ENCODE data around the gene ORMDL2. TPM values are rescaled to one million over a fixed set of nuclear protein-coding genes. Genes with fewer than 3 reads are reported as not detected.
"Not testable (repeated sequence)": the region's sequence is repeated elsewhere in the genome, so short reads cannot be mapped to it uniquely, and the experiment has no call there.

The ORMDL2 gene
- total and polyA plus RNA-seq, 7 experiments from 2014 or later, result 12.3 to 107 (median 41.6) TPM

- H3K9me3 ChIP-seq (ENCODE audit: control insufficient read depth in 2 of 3, low read length in 3 of 3), result no peaks in the 10 kb centered on the region
- no peaks in the 10 kb centered on the region for H3K36me3 ChIP-seq (ENCODE audit: control insufficient read depth in 2 of 3, insufficient read depth in 3 of 3, low read length in 3 of 3)
- DNase-seq (no peak), ATAC-seq (no peak)
- no peaks in the 10 kb centered on the region for H3K27me3 ChIP-seq (ENCODE audit: control insufficient read depth in 2 of 2, insufficient read depth in 2 of 2, low read length in 2 of 2)
- intact Hi-C loops (cut with micrococcal nuclease), result no loop called here
- Mint-ChIP-seq H3K4me1 (peaks cover 0 to 5% (median 0%) of the 10 kb centered on the region in 7 donors), H3K36me3 (no peaks in the 10 kb centered on the region), H3K27me3 (peaks cover 0 to 18% (median 0%) of the 10 kb centered on the region in 5 donors), H3K9me3 (no peaks in the 10 kb centered on the region), H3K4me3 (no peak overlapping the region), H3K27ac (no peak overlapping the region)
- no peaks in the 10 kb centered on the region for H3K4me1 ChIP-seq (ENCODE audit: control insufficient read depth in 2 of 2, insufficient read depth in 2 of 2, low read length in 2 of 2)
- H3K27ac ChIP-seq (ENCODE audit: low read depth, low read length), result no peak overlapping the region
- POLR2A ChIA-PET, result interaction anchor here (0.7 to 0.9 kb wide), 2 partner anchors 80 to 272 kb away, joined by 3 read pairs; no protein-coding TSS in a partner anchor
- CTCF ChIA-PET, result no interaction called here
- H3K4me3 ChIP-seq (ENCODE audit: low read length), result no peak overlapping the region
Observed at GRCh38 chr12:55850401-55850800, 32.6 kb downstream of the ORMDL2 start.

- ChIA-PET POLR2A (no interaction called here), CTCF (interaction anchor here (0.6 kb wide), 1 partner anchor 97 kb away, joined by 3 read pairs; no protein-coding TSS in a partner anchor)
- Histone ChIP-seq H3K27me3 (ENCODE audit: control insufficient read depth in 2 of 2, insufficient read depth in 2 of 2, low read length in 2 of 2) (no peaks in the 10 kb centered on the region), H3K36me3 (ENCODE audit: control insufficient read depth in 2 of 3, insufficient read depth in 3 of 3, low read length in 3 of 3) (no peaks in the 10 kb centered on the region), H3K9me3 (ENCODE audit: control insufficient read depth in 2 of 3, low read length in 3 of 3) (no peaks in the 10 kb centered on the region), H3K4me1 (ENCODE audit: control insufficient read depth in 2 of 2, insufficient read depth in 2 of 2, low read length in 2 of 2) (no peaks in the 10 kb centered on the region), H3K27ac (ENCODE audit: low read depth, low read length) (no peak overlapping the region), H3K4me3 (ENCODE audit: low read length) (no peak overlapping the region)
- no peaks in the 10 kb centered on the region for H3K9me3 Mint-ChIP-seq
- DNase-seq (no peak), ATAC-seq (no peak)
- H3K4me1 Mint-ChIP-seq, result peaks cover 0 to 5% (median 0%) of the 10 kb centered on the region in 7 donors
- no peaks in the 10 kb centered on the region for H3K36me3 Mint-ChIP-seq
- no peak overlapping the region for H3K4me3 Mint-ChIP-seq
- no peak overlapping the region for H3K27ac Mint-ChIP-seq
- intact Hi-C loops (cut with micrococcal nuclease), result no loop called here
- peaks cover 0 to 18% (median 0%) of the 10 kb centered on the region in 5 donors for H3K27me3 Mint-ChIP-seq
Observed at GRCh38 chr12:55850893-55851292, 33.1 kb downstream of the ORMDL2 start.

- ATAC-seq (no peak), DNase-seq (no peak)
- Histone ChIP-seq H3K27ac (ENCODE audit: low read depth, low read length) (no peak overlapping the region), H3K36me3 (ENCODE audit: control insufficient read depth in 2 of 3, insufficient read depth in 3 of 3, low read length in 3 of 3) (no peaks in the 10 kb centered on the region), H3K27me3 (ENCODE audit: control insufficient read depth in 2 of 2, insufficient read depth in 2 of 2, low read length in 2 of 2) (no peaks in the 10 kb centered on the region), H3K9me3 (ENCODE audit: control insufficient read depth in 2 of 3, low read length in 3 of 3) (no peaks in the 10 kb centered on the region), H3K4me3 (ENCODE audit: low read length) (no peak overlapping the region), H3K4me1 (ENCODE audit: control insufficient read depth in 2 of 2, insufficient read depth in 2 of 2, low read length in 2 of 2) (no peaks in the 10 kb centered on the region)
- no peak overlapping the region for H3K27ac Mint-ChIP-seq
- H3K4me3 Mint-ChIP-seq, result no peak overlapping the region
- H3K9me3 Mint-ChIP-seq, result no peaks in the 10 kb centered on the region
- H3K36me3 Mint-ChIP-seq, result no peaks in the 10 kb centered on the region
- peaks cover 0 to under 1% (median 0%) of the 10 kb centered on the region in 7 donors for H3K4me1 Mint-ChIP-seq
- peaks cover 0 to 25% (median 0%) of the 10 kb centered on the region in 5 donors for H3K27me3 Mint-ChIP-seq
- intact Hi-C loops (cut with micrococcal nuclease), result no loop called here
- POLR2A ChIA-PET, result no interaction called here
- CTCF ChIA-PET, result no interaction called here
Observed at GRCh38 chr12:55852740-55853139, 34.9 kb downstream of the ORMDL2 start.

GRCh38 chr12:55861396-55861795 is 43.6 kb downstream of the ORMDL2 start:
- H3K9me3 ChIP-seq (ENCODE audit: control insufficient read depth in 2 of 3, low read length in 3 of 3), result peaks cover 0 to 4% (median 0%) of the 10 kb centered on the region in 3 experiments
- no peak overlapping the region for H3K4me3 Mint-ChIP-seq
- H3K9me3 Mint-ChIP-seq, result peaks cover 0 to 18% (median 5%) of the 10 kb centered on the region in 11 donors
- POLR2A ChIA-PET, result no interaction called here
- H3K36me3 ChIP-seq (ENCODE audit: control insufficient read depth in 2 of 3, insufficient read depth in 3 of 3, low read length in 3 of 3), result no peaks in the 10 kb centered on the region
- intact Hi-C loops (cut with micrococcal nuclease), result loop anchor here in 1 of 2 donors (2.0 kb wide), 1 partner anchor 55 kb away; no protein-coding TSS in a partner anchor
- no peaks in the 10 kb centered on the region for H3K27me3 ChIP-seq (ENCODE audit: control insufficient read depth in 2 of 2, insufficient read depth in 2 of 2, low read length in 2 of 2)
- no peak for DNase-seq
- H3K4me3 ChIP-seq (ENCODE audit: low read length), result no peak overlapping the region
- H3K4me1 Mint-ChIP-seq, result peaks cover 0 to 2% (median 0%) of the 10 kb centered on the region in 7 donors
- no peak overlapping the region for H3K27ac ChIP-seq (ENCODE audit: low read depth, low read length)
- H3K4me1 ChIP-seq (ENCODE audit: control insufficient read depth in 2 of 2, insufficient read depth in 2 of 2, low read length in 2 of 2), result no peaks in the 10 kb centered on the region
- no peaks in the 10 kb centered on the region for H3K36me3 Mint-ChIP-seq
- H3K27ac Mint-ChIP-seq, result no peak overlapping the region
- CTCF ChIA-PET, result no interaction called here
- peaks cover 0 to 6% (median 0%) of the 10 kb centered on the region in 5 donors for H3K27me3 Mint-ChIP-seq
- ATAC-seq, result no peak

GRCh38 chr12:55861871-55862270 is 44.0 kb downstream of the ORMDL2 start:
- POLR2A ChIA-PET, result no interaction called here
- H3K36me3 Mint-ChIP-seq, result no peaks in the 10 kb centered on the region
- CTCF ChIA-PET, result interaction anchor here (0.6 kb wide), 1 partner anchor 38 kb away, joined by 3 read pairs; no protein-coding TSS in a partner anchor

GRCh38 chr12:55862286-55862685 is 44.4 kb downstream of the ORMDL2 start:
- peaks cover 0 to 19% (median 5%) of the 10 kb centered on the region in 11 donors for H3K9me3 Mint-ChIP-seq
- Histone ChIP-seq H3K27ac (ENCODE audit: low read depth, low read length) (no peak overlapping the region), H3K27me3 (ENCODE audit: control insufficient read depth in 2 of 2, insufficient read depth in 2 of 2, low read length in 2 of 2) (no peaks in the 10 kb centered on the region), H3K36me3 (ENCODE audit: control insufficient read depth in 2 of 3, insufficient read depth in 3 of 3, low read length in 3 of 3) (no peaks in the 10 kb centered on the region), H3K4me3 (ENCODE audit: low read length) (no peak overlapping the region), H3K4me1 (ENCODE audit: control insufficient read depth in 2 of 2, insufficient read depth in 2 of 2, low read length in 2 of 2) (no peaks in the 10 kb centered on the region), H3K9me3 (ENCODE audit: control insufficient read depth in 2 of 3, low read length in 3 of 3) (peaks cover 0 to 4% (median 0%) of the 10 kb centered on the region in 3 experiments)
- DNase-seq (no peak), ATAC-seq (no peak)
- CTCF ChIA-PET, result interaction anchor here (0.6 kb wide), 1 partner anchor 38 kb away, joined by 3 read pairs; no protein-coding TSS in a partner anchor
- peaks cover 0 to 2% (median 0%) of the 10 kb centered on the region in 7 donors for H3K4me1 Mint-ChIP-seq
- POLR2A ChIA-PET, result interaction anchor here (0.5 kb wide), 1 partner anchor 45 kb away, joined by 3 read pairs; the partner anchor contains the start of genes ORMDL2 and SARNP
- no peaks in the 10 kb centered on the region for H3K36me3 Mint-ChIP-seq
- H3K27ac Mint-ChIP-seq, result no peak overlapping the region
- intact Hi-C loops (cut with micrococcal nuclease), result no loop called here
- peaks cover 0 to under 1% (median 0%) of the 10 kb centered on the region in 5 donors for H3K27me3 Mint-ChIP-seq
- no peak overlapping the region for H3K4me3 Mint-ChIP-seq

More at GRCh38 chr12:55861871-55862270, 44.0 kb downstream of the ORMDL2 start:
- no peaks in the 10 kb centered on the region for H3K4me1 ChIP-seq (ENCODE audit: control insufficient read depth in 2 of 2, insufficient read depth in 2 of 2, low read length in 2 of 2)
- peaks cover 0 to 4% (median 0%) of the 10 kb centered on the region in 5 donors for H3K27me3 Mint-ChIP-seq
- H3K27ac Mint-ChIP-seq, result no peak overlapping the region
- ATAC-seq (no peak), DNase-seq (no peak)
- peaks cover 0 to 19% (median 5%) of the 10 kb centered on the region in 11 donors for H3K9me3 Mint-ChIP-seq
- peaks cover 0 to 4% (median 0%) of the 10 kb centered on the region in 3 experiments for H3K9me3 ChIP-seq (ENCODE audit: control insufficient read depth in 2 of 3, low read length in 3 of 3)
- H3K4me3 Mint-ChIP-seq, result no peak overlapping the region
- intact Hi-C loops (cut with micrococcal nuclease), result loop anchor here in 1 of 2 donors (2.0 kb wide), 1 partner anchor 55 kb away; no protein-coding TSS in a partner anchor
- H3K4me3 ChIP-seq (ENCODE audit: low read length), result no peak overlapping the region
- H3K27ac ChIP-seq (ENCODE audit: low read depth, low read length), result no peak overlapping the region
- no peaks in the 10 kb centered on the region for H3K36me3 ChIP-seq (ENCODE audit: control insufficient read depth in 2 of 3, insufficient read depth in 3 of 3, low read length in 3 of 3)
- peaks cover 0 to 2% (median 0%) of the 10 kb centered on the region in 7 donors for H3K4me1 Mint-ChIP-seq
- no peaks in the 10 kb centered on the region for H3K27me3 ChIP-seq (ENCODE audit: control insufficient read depth in 2 of 2, insufficient read depth in 2 of 2, low read length in 2 of 2)

GRCh38 chr12:55862931-55863330 is 45.1 kb downstream of the ORMDL2 start:
- H3K9me3 ChIP-seq (ENCODE audit: control insufficient read depth in 2 of 3, low read length in 3 of 3); H3K4me3 ChIP-seq (ENCODE audit: low read length); DNase-seq; intact Hi-C loops (cut with micrococcal nuclease); CTCF ChIA-PET; H3K4me1 Mint-ChIP-seq; H3K27me3 ChIP-seq (ENCODE audit: control insufficient read depth in 2 of 2, insufficient read depth in 2 of 2, low read length in 2 of 2); H3K27ac ChIP-seq (ENCODE audit: low read depth, low read length); H3K36me3 Mint-ChIP-seq; ATAC-seq; H3K4me3 Mint-ChIP-seq; H3K36me3 ChIP-seq (ENCODE audit: control insufficient read depth in 2 of 3, insufficient read depth in 3 of 3, low read length in 3 of 3); H3K27me3 Mint-ChIP-seq; H3K4me1 ChIP-seq (ENCODE audit: control insufficient read depth in 2 of 2, insufficient read depth in 2 of 2, low read length in 2 of 2); H3K27ac Mint-ChIP-seq: not testable (repeated sequence)
- POLR2A ChIA-PET, result interaction anchor here (1.0 kb wide), 1 partner anchor 26 kb away, joined by 3 read pairs; no protein-coding TSS in a partner anchor
- peaks cover 0 to 24% (median 5%) of the 10 kb centered on the region in 11 donors for H3K9me3 Mint-ChIP-seq

Measured in naive thymus-derived CD4-positive, alpha-beta T cell (primary cell).